HepG2 (cell line): Measurements from ENCODE around the gene ATP2B2. TPM values are rescaled to one million over a fixed set of nuclear protein-coding genes. Genes with fewer than 3 reads are reported as not detected.

ENCODE experiments used
- ATAC-seq: fragments of 200-7000 bp; cut with Tn5 transposase; 3 replicates; pipeline ENCODE4 v1.9.1; 2020; ENCODE audit warnings: mild to moderate bottlenecking, moderate library complexity
- BruUV-seq: library from RNA; stranded (reverse); fragments of 400-500 nt; replicated peaks from 2 replicates; lab custom pipeline; 2021; lab: Mats Ljungman, UMichigan
- CTCF ChIA-PET: fragments of 300-600 bp; formaldehyde crosslinking; extraction: SDS; loops from one replicate; lab custom pipeline; 2021; ENCODE audit warnings: low total read pairs, inconsistent platforms, low intra/inter-chr PET ratio; lab: Yijun Ruan, JAX
- POLR2A ChIA-PET: fragments of 350-600 bp; sonication (Branson Sonifier 250); formaldehyde crosslinking; loops from one replicate; lab custom pipeline; 2020; ENCODE audit warnings: antibody characterized with exemption, inconsistent platforms; lab: Yijun Ruan, JAX
- DNase-seq: peaks from one replicate; pipeline ENCODE4 v3.0.0-alpha.2; 2015; ENCODE audit warnings: low spot score
- FAIRE-seq: peaks from 3 replicates; lab custom pipeline; 2011; peaks lifted over from hg19 to GRCh38; lab: Jason Lieb, UNC
- H2AFZ ChIP-seq: one replicate; pipeline ENCODE4 v1.6.1; 2011; ENCODE audit warnings: low read length, inconsistent platforms
- H3K27ac ChIP-seq: fragments of 300-600 bp; 3 replicates; pipeline ENCODE4 v1.8.0; 2011; ENCODE audit warnings: mixed run types, mild to moderate bottlenecking, mixed read lengths, low read length, inconsistent platforms; ENCODE audit not compliant: insufficient read depth; ENCODE audit errors: extremely low read length
- H3K27me3 ChIP-seq, 2 experiments: fragments of 200-600 bp in 1 of 2; 2 replicates in 1 of 2; 3 replicates in 1 of 2; pipeline versions ENCODE4 v1.6.0 to v1.8.0; 2011; ENCODE audit warnings: low read length in 2 of 2, mild to moderate bottlenecking in 2 of 2, moderate library complexity in 2 of 2, inconsistent platforms in 1 of 2; ENCODE audit not compliant: insufficient read depth in 2 of 2, control insufficient read depth in 1 of 2
- H3K36me3 ChIP-seq, 2 experiments: fragments of 200-600 bp in 1 of 2; replicated peaks in 1 of 2; 2 replicates in 1 of 2; 3 replicates in 1 of 2; pipeline versions ENCODE4 v1.5.1 to v1.8.0; 2011; ENCODE audit warnings: low read length in 2 of 2, inconsistent platforms in 1 of 2; ENCODE audit not compliant: insufficient read depth in 2 of 2, control insufficient read depth in 1 of 2
- H3K4me1 ChIP-seq: 2 replicates; pipeline ENCODE4 v1.5.1; 2012; ENCODE audit warnings: low read length, inconsistent platforms; ENCODE audit not compliant: insufficient read depth
- H3K4me2 ChIP-seq: 2 replicates; pipeline ENCODE4 v1.6.0; 2011; ENCODE audit warnings: low read depth, low read length, inconsistent platforms
- H3K4me3 ChIP-seq, 3 experiments: fragments of 200-600 bp in 1 of 3; sonication (generic), shearing (Covaris generic) in 1 of 3; replicated peaks in 1 of 3; 2 replicates each; pipeline ENCODE4 v1.5.1; 2011 to 2016; ENCODE audit warnings: low read length in 3 of 3, inconsistent platforms in 2 of 3, low read depth in 2 of 3, mild to moderate bottlenecking in 2 of 3, control low read depth in 1 of 3, mixed read lengths in 1 of 3; ENCODE audit not compliant: insufficient read depth in 1 of 3
- H3K79me2 ChIP-seq: one replicate; pipeline ENCODE4 v1.6.1; 2011; ENCODE audit warnings: low read length, inconsistent platforms; ENCODE audit not compliant: insufficient read depth
- H3K9ac ChIP-seq: 2 replicates; pipeline ENCODE4 v1.6.0; 2011; ENCODE audit warnings: mild to moderate bottlenecking, low read depth, low read length, inconsistent platforms; ENCODE audit not compliant: insufficient read depth
- H3K9me3 ChIP-seq: 2 replicates; pipeline ENCODE4 v1.5.1; 2012; ENCODE audit warnings: mild to moderate bottlenecking, low read length
- H4K20me1 ChIP-seq: 2 replicates; pipeline ENCODE4 v1.6.0; 2011; ENCODE audit warnings: inconsistent platforms, mild to moderate bottlenecking, low read length, moderate library complexity; ENCODE audit not compliant: insufficient read depth
- AHDC1 ChIP-seq: sonication (generic); formaldehyde crosslinking; IDR thresholded peaks from 2 replicates; pipeline ENCODE4 v1.5.1; 2020; ENCODE audit warnings: mild to moderate bottlenecking, missing genetic modification reagents, borderline replicate concordance
- HMGXB4 ChIP-seq, 2 experiments: sonication (generic) in 1 of 2; formaldehyde crosslinking in 1 of 2; IDR thresholded peaks; 2 replicates each; pipeline versions ENCODE4 v1.4.0 to v1.6.1; 2018 to 2020; ENCODE audit warnings: missing genetic modification reagents in 2 of 2, borderline replicate concordance in 1 of 2, low read depth in 1 of 2, mild to moderate bottlenecking in 1 of 2, missing biosample characterization in 1 of 2
- HNF1B ChIP-seq: sonication (generic); formaldehyde crosslinking; IDR thresholded peaks from 2 replicates; pipeline ENCODE4 v1.5.1; 2020; ENCODE audit warnings: mild to moderate bottlenecking, moderate library complexity, missing genetic modification reagents
- KMT2B ChIP-seq: IDR thresholded peaks from 2 replicates; pipeline ENCODE4 v1.6.1; 2016; ENCODE audit warnings: missing genetic modification reagents, missing compliant biosample characterization
- MYC ChIP-seq: sonication (generic); formaldehyde crosslinking; IDR thresholded peaks from 2 replicates; pipeline ENCODE4 v1.9.0; 2021; ENCODE audit warnings: missing genetic modification reagents, borderline replicate concordance
- RARA ChIP-seq: IDR thresholded peaks from 2 replicates; pipeline ENCODE4 v1.6.1; 2016; ENCODE audit warnings: missing genetic modification reagents, missing compliant biosample characterization
- SIN3A ChIP-seq: IDR thresholded peaks from 2 replicates; pipeline ENCODE4 v1.6.1; 2011; ENCODE audit warnings: low read depth, mild to moderate bottlenecking, control low read depth, low read length, borderline replicate concordance
- SIX4 ChIP-seq: sonication (generic); formaldehyde crosslinking; IDR thresholded peaks from 2 replicates; pipeline ENCODE4 v1.4.0; 2020; ENCODE audit warnings: missing genetic modification reagents
- SP4 ChIP-seq: sonication (generic); formaldehyde crosslinking; IDR thresholded peaks from 2 replicates; pipeline ENCODE4 v1.8.1; 2023; ENCODE audit warnings: mild to moderate bottlenecking, missing genetic modification reagents
- STAT5B ChIP-seq: sonication (generic); formaldehyde crosslinking; IDR thresholded peaks from 2 replicates; pipeline ENCODE4 v1.4.0; 2020; ENCODE audit warnings: missing genetic modification reagents
- THRA ChIP-seq: sonication (generic); formaldehyde crosslinking; IDR thresholded peaks from 2 replicates; pipeline ENCODE4 v1.4.0; 2020; ENCODE audit warnings: missing genetic modification reagents, borderline replicate concordance
- WGBS: methylation state at CpG from one replicate; pipeline ENCODE4 v1.1.6; 2017; ENCODE audit warnings: low lambda C conversion rate; 5-methylcytosine and 5-hydroxymethylcytosine counted together
- in situ Hi-C: cut with HindIII; loops from 2 replicates; pipeline ENCODE4 v1.10.0; 2017; ENCODE audit warnings: low pct_unique_long_range_greater_than_20kb; ENCODE audit not compliant: extremely low pct_ligation_motif_present
- intact Hi-C: fragments of 100-400 bp; cut with micrococcal nuclease; formaldehyde crosslinking; loops from one replicate; pipeline ENCODE4 v1.10.0; 2022; ENCODE audit not compliant: unreplicated experiment
- polyA plus RNA-seq, 8 experiments: library from polyadenylated mRNA; depleted of rRNA in 3 of 8; stranded (reverse) in 7 of 8; unstranded in 1 of 8; fragments of >200 nt; fragmentation: Illumina TruSeq in 4 of 8; extraction: Trizol in 4 of 8; gene quantifications; 2 replicates each; pipeline versions ENCODE4 v1.2.1 to v1.2.3, GENCODE V29; 2011 to 2016; ENCODE audit warnings: low read depth in 4 of 8, missing spikeins in 1 of 8, mixed read lengths in 1 of 8; ENCODE audit not compliant: insufficient read depth in 1 of 8
- total RNA-seq, 5 experiments: library from RNA; depleted of rRNA; stranded (reverse); fragments of >200 nt; fragmentation: Illumina TruSeq; extraction: Trizol; gene quantifications; 2 replicates each; pipeline ENCODE4 v1.2.3, GENCODE V29; 2016; ENCODE audit warnings: low read depth in 1 of 5

The ATP2B2 gene
- total and polyA plus RNA-seq, 2 of the 13 experiments (the other 11 are each of a cell fraction or from before 2014, with no cell fraction given): 1.5 to 2.3 TPM

- intact Hi-C loops (no loop called here), in situ Hi-C loops (no loop called here)
- CTCF ChIA-PET: no interaction called here
- Histone ChIP-seq H3K27ac (no peak overlapping the region), H3K4me3 (no peak overlapping the region), H3K9me3 (no peaks in the 10 kb centered on the region), H3K36me3 (no peaks in the 10 kb centered on the region), H3K9ac (no peak overlapping the region), H2AFZ (no peak overlapping the region), H3K27me3 (peaks cover 3 to 24% of the 10 kb centered on the region in 2 experiments; a peak in 3 of 5 replicates), H3K79me2 (no peaks in the 10 kb centered on the region), H3K4me2 (no peak overlapping the region), H3K4me1 (no peaks in the 10 kb centered on the region), H4K20me1 (no peaks in the 10 kb centered on the region)
- POLR2A ChIA-PET: no interaction called here
- DNase-seq: no peak
- no peak for ATAC-seq
- FAIRE-seq: no peak
- BruUV-seq: no TSS peak
- 5% methylated on average over 2 of the region's 2 CpGs for WGBS
- TF ChIP-seq SP4 (CRISPR knock-in tag): no peak
- TF ChIP-seq KMT2B (CRISPR knock-in tag): no peak
- no peak for TF ChIP-seq RARA (CRISPR knock-in tag)
- TF ChIP-seq SIN3A: no peak
- no peak for TF ChIP-seq MYC (CRISPR knock-in tag)
- TF ChIP-seq THRA: no peak
- TF ChIP-seq HNF1B: no peak
- no peak for TF ChIP-seq SIX4 (CRISPR knock-in tag)
- TF ChIP-seq HMGXB4 (CRISPR knock-in tag; IDR thresholded peaks at IDR 0.05; ENCODE audit: borderline replicate concordance in 1 of 2, low read depth in 1 of 2): no peak
- TF ChIP-seq AHDC1 (CRISPR knock-in tag): no peak
- no peak for TF ChIP-seq STAT5B (CRISPR knock-in tag)
Observed at GRCh38 chr3:10549617-10550230, 44.3 kb upstream of the ATP2B2 start.
